ENCODE measurements around the gene SLC29A2.

The SLC29A2 gene

GRCh38 chr11:66369073-66369894 lies 2.3 kb downstream of the SLC29A2 start:
- Histone ChIP-seq H3K79me2 (no peaks in the 10 kb centered on the region), H2AFZ (no peak overlapping the region), H3K4me2 (ENCODE audit: low read length) (no peak overlapping the region), H3K4me1 (no peaks in the 10 kb centered on the region), H3K4me3 (ENCODE audit: low read depth, low read length) (no peak overlapping the region), H3K27me3 (ENCODE audit: control insufficient read depth, insufficient read depth, low read length) (no peaks in the 10 kb centered on the region), H3K9me3 (ENCODE audit: control insufficient read depth, low read length) (no peaks in the 10 kb centered on the region), H3K9ac (no peak overlapping the region), H3K36me3 (ENCODE audit: control insufficient read depth, insufficient read depth, low read length) (no peaks in the 10 kb centered on the region), H3K27ac (no peak overlapping the region)
- no peak for TF ChIP-seq CTCF (IDR thresholded peaks at IDR 0.05)

- Histone ChIP-seq H3K9ac (no peak overlapping the region), H3K4me3 (ENCODE audit: low read depth, low read length) (no peak overlapping the region), H3K9me3 (ENCODE audit: control insufficient read depth, low read length) (no peaks in the 10 kb centered on the region), H3K4me1 (no peaks in the 10 kb centered on the region), H3K4me2 (ENCODE audit: low read length) (no peak overlapping the region), H3K27ac (no peak overlapping the region), H2AFZ (no peak overlapping the region), H3K79me2 (no peaks in the 10 kb centered on the region), H3K36me3 (ENCODE audit: control insufficient read depth, insufficient read depth, low read length) (no peaks in the 10 kb centered on the region), H3K27me3 (ENCODE audit: control insufficient read depth, insufficient read depth, low read length) (no peaks in the 10 kb centered on the region)
- TF ChIP-seq CTCF (IDR thresholded peaks at IDR 0.05), result no peak
These were observed 3.1 kb downstream of the SLC29A2 start for GRCh38 chr11:66368484-66368883.

GRCh38 chr11:66367561-66368312 lies 3.8 kb downstream of the SLC29A2 start:
- H3K4me3 ChIP-seq (ENCODE audit: low read depth, low read length), result no peak overlapping the region
- H3K79me2 ChIP-seq, result no peaks in the 10 kb centered on the region
- H3K4me1 ChIP-seq, result no peaks in the 10 kb centered on the region
- no peak overlapping the region for H3K4me2 ChIP-seq (ENCODE audit: low read length)
- H3K9me3 ChIP-seq (ENCODE audit: control insufficient read depth, low read length), result no peaks in the 10 kb centered on the region
- H3K36me3 ChIP-seq (ENCODE audit: control insufficient read depth, insufficient read depth, low read length), result no peaks in the 10 kb centered on the region
- H2AFZ ChIP-seq, result no peak overlapping the region
- no peak overlapping the region for H3K9ac ChIP-seq
- no peaks in the 10 kb centered on the region for H3K27me3 ChIP-seq (ENCODE audit: control insufficient read depth, insufficient read depth, low read length)
- TF ChIP-seq CTCF (IDR thresholded peaks at IDR 0.05), result no peak
- H3K27ac ChIP-seq, result no peak overlapping the region

- H3K9me3 ChIP-seq (ENCODE audit: control insufficient read depth, low read length), result no peaks in the 10 kb centered on the region
- no peaks in the 10 kb centered on the region for H3K27me3 ChIP-seq (ENCODE audit: control insufficient read depth, insufficient read depth, low read length)
- H3K4me1 ChIP-seq, result no peaks in the 10 kb centered on the region
- no peak overlapping the region for H2AFZ ChIP-seq
- no peak for TF ChIP-seq CTCF (IDR thresholded peaks at IDR 0.05)
- no peak overlapping the region for H3K27ac ChIP-seq
- H3K9ac ChIP-seq, result no peak overlapping the region
- H3K79me2 ChIP-seq, result no peaks in the 10 kb centered on the region
- H3K4me2 ChIP-seq (ENCODE audit: low read length), result no peak overlapping the region
- no peak overlapping the region for H3K4me3 ChIP-seq (ENCODE audit: low read depth, low read length)
- H3K36me3 ChIP-seq (ENCODE audit: control insufficient read depth, insufficient read depth, low read length), result no peaks in the 10 kb centered on the region
These were observed 4.6 kb downstream of the SLC29A2 start for GRCh38 chr11:66366844-66367477.
